OCI-LY3 (cell line): ENCODE results near the gene CYSTM1.
A peak's percentile ranks its signal among the peaks of the same experiment; 100 is the strongest.

ENCODE experiments used
- CTCF ChIP-seq: fragments of 200-600, 300-600 bp; sonication (generic); IDR thresholded peaks from 2 replicates; pipeline ENCODE4 v1.5.1; 2014; ENCODE audit warnings: antibody characterized with exemption, low read length, low read depth
- EZH2phosphoT487 ChIP-seq: fragments of 200-600 bp; shearing (Covaris generic); IDR thresholded peaks from 2 replicates; pipeline ENCODE4 v1.6.1; 2018; ENCODE audit warnings: antibody characterized with exemption, mixed run types, low read depth

- TF ChIP-seq CTCF (peak; percentile 73), EZH2phosphoT487 (no peak)
These were observed 69.6 kb downstream of the CYSTM1 start for GRCh38 chr5:140244525-140245025.
